Upper lobe of left lung (tissue), 4 donors: Measurements from ENCODE around the gene MLKL.

ENCODE experiments used
- CTCF ChIP-seq, 6 experiments: fragments of 450-650 bp in 4 of 6; fragments of 200-600 bp in 2 of 6; sonication (generic) in 2 of 6; IDR thresholded peaks; one replicate each; pipeline ENCODE4 v1.5.1; 2016 to 2019; ENCODE audit warnings: antibody characterized with exemption in 6 of 6
- EP300 ChIP-seq, 4 donors: sonication (generic); formaldehyde crosslinking; IDR thresholded peaks; one replicate each; pipeline ENCODE4 v1.5.1; 2017; ENCODE audit warnings: antibody characterized with exemption in 4 of 4, control low read depth in 2 of 4
- POLR2A ChIP-seq, 4 donors: fragments of 450-650 bp; IDR thresholded peaks; one replicate each; pipeline ENCODE4 v1.5.1; 2016 to 2017; ENCODE audit warnings: antibody characterized with exemption in 4 of 4, mild to moderate bottlenecking in 2 of 4

GRCh38 chr16:74657870-74658642 lies 42.6 kb downstream of the MLKL start:
- no peak for TF ChIP-seq POLR2A (IDR thresholded peaks at IDR 0.05)
- TF ChIP-seq CTCF (IDR thresholded peaks at IDR 0.05), result no peak
- TF ChIP-seq EP300 (IDR thresholded peaks at IDR 0.05), result no peak
